Gastrocnemius medialis (tissue), 4 donors: ENCODE measurements around the gene MGA. TPM values are rescaled to one million over a fixed set of nuclear protein-coding genes. Genes with fewer than 3 reads are reported as not detected.

Experiments used
- ATAC-seq, 2 donors: fragments of 150-250 bp; one replicate each; pipeline ENCODE4 v1.9.1; 2016
- DNase-seq, 2 donors: peaks; one replicate each; pipeline ENCODE4 v3.0.0-alpha.2; 2019
- H3K27ac ChIP-seq, 4 donors: fragments of 200-600 bp; sonication (generic); 1 replicate in 1 of 4; 2 replicates in 3 of 4; pipeline ENCODE4 v1.5.1; 2016 to 2018; ENCODE audit warnings: mild to moderate bottlenecking in 2 of 4, moderate library complexity in 1 of 4
- H3K27me3 ChIP-seq, 3 donors: fragments of 200-600 bp; sonication (generic) in 2 of 3; 1 replicate in 1 of 3; 2 replicates in 2 of 3; pipeline versions ENCODE4 v1.5.1 to v1.6.0; 2016 to 2019; ENCODE audit warnings: mild to moderate bottlenecking in 1 of 3, moderate library complexity in 1 of 3
- H3K36me3 ChIP-seq, 2 donors: fragments of 200-600 bp; sonication (generic) in 1 of 2; one replicate each; pipeline ENCODE4 v1.5.1; 2017 to 2018
- H3K4me1 ChIP-seq, 2 donors: fragments of 200-600 bp; sonication (generic) in 1 of 2; one replicate each; pipeline ENCODE4 v1.5.1; 2016 to 2017; ENCODE audit warnings: mild to moderate bottlenecking in 2 of 2
- H3K4me3 ChIP-seq, 4 donors: fragments of 200-600 bp; sonication (generic) in 3 of 4; 1 replicate in 1 of 4; 2 replicates in 3 of 4; pipeline ENCODE4 v1.5.1; 2016 to 2019; ENCODE audit warnings: mild to moderate bottlenecking in 2 of 4
- H3K9me3 ChIP-seq, 3 donors: fragments of 200-600 bp; sonication (generic) in 2 of 3; 1 replicate in 1 of 3; 2 replicates in 2 of 3; pipeline ENCODE4 v1.5.1; 2016 to 2019
- POLR2A ChIP-seq, 2 donors: fragments of 450-650 bp; IDR thresholded peaks; one replicate each; pipeline ENCODE4 v1.6.1; 2017; ENCODE audit warnings: antibody characterized with exemption in 2 of 2, mild to moderate bottlenecking in 2 of 2, moderate library complexity in 2 of 2
- in situ Hi-C, 4 donors: fragments of 200-750 bp; cut with MboI; loops; one replicate each; pipeline versions ENCODE4 v1.15.0 to v1.8.0; 2017; ENCODE audit warnings: low sequenced_read_pairs in 4 of 4
- intact Hi-C: fragments of 100-400 bp; cut with DNase I; formaldehyde crosslinking; loops from one replicate; pipeline ENCODE4 v1.15.1; 2023; ENCODE audit warnings: low total_unique reads
- total RNA-seq, 4 donors: library from RNA; depleted of rRNA; stranded (reverse); fragments of >200 nt; gene quantifications; one replicate each; pipeline versions ENCODE4 v1.1.0 to v1.2.3, GENCODE V29; 2016
- TF ChIP-seq, protein P1 (sequence below), 5 experiments: fragments of 450-650 bp in 3 of 5; fragments of 200-600 bp in 2 of 5; sonication (generic) in 2 of 5; IDR thresholded peaks in 4 of 5; conservative IDR thresholded peaks in 1 of 5; 1 replicate in 4 of 5; 2 replicates in 1 of 5; pipeline ENCODE4 v1.5.1; 2016 to 2019; ENCODE audit warnings: antibody characterized with exemption in 5 of 5, mild to moderate bottlenecking in 3 of 5, moderate library complexity in 3 of 5

MGA gene
- total RNA-seq, 4 donors from 2014 or later, result 17.0 to 27.8 (median 23.6) TPM

DNA sequence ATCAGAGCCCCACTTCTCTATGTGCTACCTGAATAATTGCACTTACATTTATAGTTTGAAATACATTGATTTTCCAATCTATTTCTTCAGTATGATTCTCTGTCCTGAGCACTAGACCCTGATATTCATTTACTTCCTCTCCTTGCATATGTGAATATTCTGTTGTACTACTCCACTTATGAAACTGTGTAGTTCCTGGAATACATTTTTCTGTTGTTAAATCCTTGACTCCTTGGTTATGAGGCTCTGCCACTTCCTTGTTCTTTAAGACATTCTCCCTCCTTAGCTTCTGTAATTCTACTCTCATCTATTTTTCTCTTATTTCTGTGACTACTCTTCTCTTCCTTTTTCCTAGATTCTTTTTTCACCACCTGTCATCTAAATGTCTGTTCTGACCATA is 12.9 kb upstream of the MGA start:
- no peak overlapping the region for H3K27ac ChIP-seq
- TF ChIP-seq POLR2A (IDR thresholded peaks at IDR 0.05), result no peak
- TF ChIP-seq, protein P1, sequence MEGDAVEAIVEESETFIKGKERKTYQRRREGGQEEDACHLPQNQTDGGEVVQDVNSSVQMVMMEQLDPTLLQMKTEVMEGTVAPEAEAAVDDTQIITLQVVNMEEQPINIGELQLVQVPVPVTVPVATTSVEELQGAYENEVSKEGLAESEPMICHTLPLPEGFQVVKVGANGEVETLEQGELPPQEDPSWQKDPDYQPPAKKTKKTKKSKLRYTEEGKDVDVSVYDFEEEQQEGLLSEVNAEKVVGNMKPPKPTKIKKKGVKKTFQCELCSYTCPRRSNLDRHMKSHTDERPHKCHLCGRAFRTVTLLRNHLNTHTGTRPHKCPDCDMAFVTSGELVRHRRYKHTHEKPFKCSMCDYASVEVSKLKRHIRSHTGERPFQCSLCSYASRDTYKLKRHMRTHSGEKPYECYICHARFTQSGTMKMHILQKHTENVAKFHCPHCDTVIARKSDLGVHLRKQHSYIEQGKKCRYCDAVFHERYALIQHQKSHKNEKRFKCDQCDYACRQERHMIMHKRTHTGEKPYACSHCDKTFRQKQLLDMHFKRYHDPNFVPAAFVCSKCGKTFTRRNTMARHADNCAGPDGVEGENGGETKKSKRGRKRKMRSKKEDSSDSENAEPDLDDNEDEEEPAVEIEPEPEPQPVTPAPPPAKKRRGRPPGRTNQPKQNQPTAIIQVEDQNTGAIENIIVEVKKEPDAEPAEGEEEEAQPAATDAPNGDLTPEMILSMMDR (IDR thresholded peaks at IDR 0.05 in 4 of 5, conservative IDR thresholded peaks at IDR 0.05 in 1 of 5), result no peak
- in situ Hi-C loops, result no loop called here
- ATAC-seq, result no peak
- intact Hi-C loops, result no loop called here
- no peaks in the 10 kb centered on the region for H3K27me3 ChIP-seq
- no peak overlapping the region for H3K4me3 ChIP-seq
- H3K36me3 ChIP-seq, result no peaks in the 10 kb centered on the region
- DNase-seq, result no peak
- H3K9me3 ChIP-seq, result no peaks in the 10 kb centered on the region
- no peaks in the 10 kb centered on the region for H3K4me1 ChIP-seq

GRCh38 chr15:41648097-41648496 is 12.1 kb upstream of the MGA start:
- in situ Hi-C loops (no loop called here), intact Hi-C loops (no loop called here)
- Histone ChIP-seq H3K36me3 (no peaks in the 10 kb centered on the region), H3K27me3 (no peaks in the 10 kb centered on the region), H3K9me3 (no peaks in the 10 kb centered on the region), H3K27ac (no peak overlapping the region), H3K4me1 (no peaks in the 10 kb centered on the region), H3K4me3 (no peak overlapping the region)
- ATAC-seq, result no peak
- no peak for DNase-seq
- TF ChIP-seq, protein P1 (IDR thresholded peaks at IDR 0.05 in 4 of 5, conservative IDR thresholded peaks at IDR 0.05 in 1 of 5), result no peak
- TF ChIP-seq POLR2A (IDR thresholded peaks at IDR 0.05), result no peak

DNA sequence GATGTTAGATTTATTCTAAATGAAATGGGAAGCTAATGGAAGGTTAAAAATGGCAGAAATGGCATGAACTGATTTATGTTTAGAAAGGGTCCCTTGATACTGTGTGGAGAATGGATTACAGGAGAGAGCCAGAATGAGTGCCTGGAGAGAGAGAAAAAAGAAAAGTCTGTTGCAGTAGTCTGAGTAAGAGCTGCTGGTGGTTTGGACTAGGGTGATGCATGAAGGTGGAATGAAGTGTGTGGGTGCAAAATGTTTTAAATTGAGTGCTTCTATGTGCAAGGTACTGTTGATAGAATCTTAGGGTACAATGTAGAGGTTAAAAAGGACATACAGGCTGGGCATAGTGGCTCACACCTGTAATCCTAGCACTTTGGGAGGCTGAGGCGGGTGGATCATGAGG is 11.4 kb upstream of the MGA start:
- in situ Hi-C loops, result no loop called here
- no peak for ATAC-seq

DNA sequence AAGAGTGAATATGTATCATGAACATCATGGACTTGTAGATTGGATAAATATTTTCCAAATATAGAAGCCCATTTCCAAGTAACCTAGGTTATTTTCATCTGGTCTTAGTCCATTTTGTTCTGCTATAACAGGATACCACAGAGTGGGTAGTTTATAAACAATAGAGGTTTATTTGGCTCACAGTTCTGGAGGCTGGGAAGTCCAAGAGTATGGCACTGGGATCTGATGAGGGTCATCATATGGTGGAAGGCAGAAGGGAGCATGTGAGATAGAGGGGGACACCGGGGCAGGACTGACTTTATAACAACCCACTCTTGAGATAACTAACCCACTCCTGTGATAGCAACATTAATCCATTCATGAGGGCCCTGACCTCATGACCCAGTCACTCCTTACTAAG is 9.4 kb upstream of the MGA start:
- Histone ChIP-seq H3K27me3 (no peaks in the 10 kb centered on the region), H3K4me3 (no peak overlapping the region), H3K4me1 (no peaks in the 10 kb centered on the region), H3K36me3 (no peaks in the 10 kb centered on the region), H3K27ac (no peak overlapping the region), H3K9me3 (no peaks in the 10 kb centered on the region)
- intact Hi-C loops, result no loop called here
- ATAC-seq (no peak), DNase-seq (no peak)
- in situ Hi-C loops, result no loop called here
- TF ChIP-seq POLR2A (IDR thresholded peaks at IDR 0.05), result no peak
- TF ChIP-seq, protein P1 (IDR thresholded peaks at IDR 0.05 in 4 of 5, conservative IDR thresholded peaks at IDR 0.05 in 1 of 5), result no peak

More for the DNA sequence above, 11.4 kb upstream of the MGA start:
- no peak overlapping the region for H3K4me3 ChIP-seq
- H3K9me3 ChIP-seq, result no peaks in the 10 kb centered on the region
- no peak overlapping the region for H3K27ac ChIP-seq
- no peaks in the 10 kb centered on the region for H3K36me3 ChIP-seq
- no peaks in the 10 kb centered on the region for H3K27me3 ChIP-seq
- DNase-seq, result no peak
- intact Hi-C loops, result no loop called here
- H3K4me1 ChIP-seq, result no peaks in the 10 kb centered on the region
- TF ChIP-seq, protein P1 (IDR thresholded peaks at IDR 0.05 in 4 of 5, conservative IDR thresholded peaks at IDR 0.05 in 1 of 5), result no peak

GRCh38 chr15:41651373-41651772 is 8.8 kb upstream of the MGA start:
- intact Hi-C loops, result no loop called here
- Histone ChIP-seq H3K4me1 (no peaks in the 10 kb centered on the region), H3K4me3 (no peak overlapping the region), H3K27me3 (no peaks in the 10 kb centered on the region), H3K36me3 (no peaks in the 10 kb centered on the region), H3K27ac (no peak overlapping the region), H3K9me3 (no peaks in the 10 kb centered on the region)
- ATAC-seq (no peak), DNase-seq (no peak)
- in situ Hi-C loops, result no loop called here
- TF ChIP-seq, protein P1 (IDR thresholded peaks at IDR 0.05 in 4 of 5, conservative IDR thresholded peaks at IDR 0.05 in 1 of 5), result no peak
- TF ChIP-seq POLR2A (IDR thresholded peaks at IDR 0.05), result no peak
